ENCODE measurements around the gene EPHB3.

GRCh38 chr3:184561061-184561912, at the start of gene EPHB3:
- TF ChIP-seq POLR2A (IDR thresholded peaks at IDR 0.05) (peak; percentile 62 to 94), CTCF (IDR thresholded peaks at IDR 0.05) (peak; percentile 99 to 100 (median 99)), POLR2AphosphoS5 (IDR thresholded peaks at IDR 0.05; ENCODE audit: insufficient read depth in 1 of 2, low read depth in 1 of 2) (peak; percentile 88 to 97)
